DMS 273 treated with DMSO at 0.1 percent for 48 hours (cell line): ENCODE results near the gene TPD52L1.

ENCODE experiments used
- DNase-seq: peaks from one replicate; lab custom pipeline; 2025; lab: John Stamatoyannopoulos, UW

The TPD52L1 gene

GRCh38 chr6:125175466-125176048, 22.0 kb downstream of the TPD52L1 start:
- DNase-seq, result no peak

GRCh38 chr6:125182237-125183008, 28.9 kb downstream of the TPD52L1 start:
- no peak for DNase-seq

DNA sequence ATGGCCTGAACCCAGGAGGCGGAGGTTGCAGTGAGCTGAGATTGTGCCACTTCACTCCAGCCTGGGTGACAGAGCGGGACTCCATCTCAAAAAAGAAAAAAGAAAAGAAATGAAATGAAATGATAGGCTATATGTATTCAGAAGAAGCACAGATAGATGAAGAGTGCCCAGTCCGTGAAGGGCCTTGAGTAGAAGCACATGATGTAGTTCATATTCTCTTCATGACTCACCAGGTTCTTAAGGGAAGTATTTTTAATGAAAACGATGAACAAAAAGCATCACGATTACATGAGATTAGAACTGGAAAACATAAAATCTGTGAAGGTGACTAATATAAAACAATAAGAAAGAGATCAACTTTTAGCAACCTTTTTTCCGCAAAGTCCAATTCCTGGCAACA, 29.8 kb downstream of the TPD52L1 start:
- no peak for DNase-seq

DNA sequence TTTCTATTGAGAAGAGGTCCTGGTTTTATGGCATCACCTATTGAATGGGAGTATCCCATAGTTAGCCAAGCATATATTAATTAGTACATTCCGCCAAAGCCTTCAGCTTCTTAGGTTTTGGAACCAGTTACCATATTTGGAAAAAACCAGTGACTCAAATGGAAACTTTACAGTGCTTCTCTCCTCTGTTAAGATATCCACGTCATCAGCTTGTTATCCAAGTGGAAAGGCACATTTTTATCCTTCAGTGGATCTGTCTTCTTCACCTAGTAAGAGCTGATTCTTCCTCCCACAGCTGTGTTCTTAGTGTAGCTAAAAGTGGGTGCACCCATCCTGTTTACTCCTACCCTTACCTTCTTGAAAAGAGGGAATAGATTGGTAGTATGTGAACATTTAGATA, 34.5 kb downstream of the TPD52L1 start:
- no peak for DNase-seq

GRCh38 chr6:125188594-125189203, 35.1 kb downstream of the TPD52L1 start:
- no peak for DNase-seq

- no peak for DNase-seq
These were observed 35.9 kb downstream of the TPD52L1 start for GRCh38 chr6:125189494-125189893.

DNA sequence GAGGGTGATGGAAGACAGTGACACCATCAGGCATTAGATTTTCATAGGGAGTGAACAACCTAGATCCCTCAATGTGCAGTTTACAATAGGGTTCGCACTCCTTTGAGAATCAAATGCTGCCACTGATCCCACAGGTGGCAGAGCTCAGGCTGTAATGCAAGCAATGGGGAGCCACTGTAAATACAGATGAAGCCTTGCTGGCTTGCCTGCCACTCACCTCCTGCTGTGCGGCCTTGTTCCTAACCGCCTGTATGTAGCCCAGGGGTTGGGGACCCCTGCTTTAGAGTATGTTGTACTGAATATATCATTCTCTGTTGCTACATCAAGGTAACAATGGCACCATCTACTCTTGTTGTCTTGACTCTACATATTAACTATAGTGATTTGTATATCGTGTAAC, 37.1 kb downstream of the TPD52L1 start:
- no peak for DNase-seq

DNA sequence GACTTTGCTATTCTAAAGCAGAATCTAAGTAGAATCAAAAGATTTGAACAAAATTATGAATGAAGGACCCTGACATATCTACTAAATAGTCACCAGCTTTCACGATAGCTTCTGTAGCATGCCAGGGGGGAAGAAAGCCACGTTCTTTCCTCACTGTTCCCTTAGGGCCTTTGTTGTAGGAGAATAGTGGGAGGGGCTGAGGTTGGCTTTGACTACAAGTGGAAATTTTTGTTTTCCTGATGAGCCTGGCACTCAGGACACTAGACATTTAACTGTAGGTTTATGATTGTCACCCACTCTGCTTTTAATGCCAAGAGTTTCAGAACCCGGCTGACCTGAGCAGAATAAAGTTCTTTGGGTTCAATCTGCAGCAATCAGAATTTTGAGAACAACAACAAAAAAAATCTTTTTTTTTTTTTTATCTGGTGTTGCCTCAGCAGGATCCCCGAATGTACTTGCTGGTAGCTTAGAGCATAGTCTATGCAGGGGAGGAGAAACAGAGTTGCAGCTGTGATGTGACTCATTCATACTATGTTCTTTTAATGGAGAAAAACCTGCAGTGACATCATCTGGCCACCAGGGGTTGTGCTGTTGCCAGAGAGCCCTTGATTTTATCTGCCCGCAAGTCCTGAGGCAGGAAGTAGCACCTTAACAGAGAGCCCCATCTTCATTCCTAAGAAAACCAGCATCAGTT, 38.5 kb downstream of the TPD52L1 start:
- peak; percentile 14 for DNase-seq

- DNase-seq, result no peak
These were observed 39.0 kb downstream of the TPD52L1 start for GRCh38 chr6:125192610-125192930.

- DNase-seq, result no peak
These were observed 39.6 kb downstream of the TPD52L1 start for GRCh38 chr6:125193208-125193607.

GRCh38 chr6:125194941-125195340, 41.4 kb downstream of the TPD52L1 start:
- no peak for DNase-seq

DNA sequence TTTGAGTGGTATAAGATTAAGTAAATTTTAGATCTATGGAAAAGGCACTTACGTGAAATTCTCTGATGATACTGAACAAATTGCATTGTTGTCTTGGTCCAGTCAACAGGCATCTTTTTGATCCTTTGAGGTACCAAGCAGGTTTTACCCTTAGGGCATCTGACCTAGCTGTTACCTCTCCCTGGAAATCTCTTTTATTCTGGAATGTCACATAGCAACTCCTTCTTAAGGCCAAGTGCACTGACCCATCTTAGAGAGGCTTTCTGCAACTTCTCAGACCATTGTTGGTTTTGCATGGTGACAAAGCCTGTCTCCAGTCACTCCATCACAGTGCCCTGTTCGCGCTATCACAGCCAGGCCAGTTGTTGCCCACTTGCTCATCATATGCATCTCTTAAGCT, 42.0 kb downstream of the TPD52L1 start:
- no peak for DNase-seq

GRCh38 chr6:125196613-125197012, 43.0 kb downstream of the TPD52L1 start:
- DNase-seq, result no peak

DNA sequence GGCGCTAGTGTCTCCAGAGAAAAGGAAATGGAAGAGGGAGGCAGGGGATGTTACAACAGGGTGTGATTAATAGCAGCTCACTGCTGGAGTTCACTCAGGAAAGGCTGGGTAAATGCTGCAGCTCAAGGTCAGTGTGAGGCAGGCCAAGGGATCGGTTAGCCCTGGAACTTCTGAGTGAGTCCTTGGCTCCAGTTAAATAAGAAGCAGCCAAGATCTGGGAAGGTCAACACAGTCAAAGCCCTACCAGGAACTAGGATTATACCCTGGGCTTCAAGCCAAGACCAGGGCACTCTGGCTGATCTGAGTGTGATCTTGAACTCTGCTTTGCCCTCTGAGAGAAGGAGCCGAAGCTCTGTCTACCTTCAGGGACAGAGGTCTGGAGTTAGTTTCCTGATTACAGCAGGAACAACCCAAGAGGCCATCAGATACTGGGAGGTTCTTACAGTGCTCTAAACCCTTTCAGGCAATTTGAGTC, 44.3 kb downstream of the TPD52L1 start:
- peak; percentile 13 for DNase-seq

- no peak for DNase-seq
These were observed 44.9 kb downstream of the TPD52L1 start for GRCh38 chr6:125198398-125198937.

DNA sequence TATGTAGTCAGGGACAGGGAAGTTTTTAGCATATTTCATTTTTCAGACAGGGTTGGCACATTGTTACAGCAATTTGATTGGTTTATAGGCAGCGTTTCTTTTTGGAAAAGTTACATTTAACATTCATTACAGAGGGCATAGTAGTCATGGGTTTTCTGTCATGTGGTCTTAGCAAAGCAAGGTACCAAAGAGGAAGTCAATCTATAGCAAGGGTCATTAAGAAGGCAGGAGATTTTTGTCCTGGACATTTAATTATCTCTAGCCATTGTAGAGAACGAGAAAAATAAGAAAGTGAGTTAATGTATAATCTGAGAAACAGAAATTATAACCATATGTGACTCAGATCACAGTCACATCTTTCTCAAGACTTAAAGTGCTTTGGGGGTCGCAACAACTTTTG, 47.4 kb downstream of the TPD52L1 start:
- no peak for DNase-seq

- DNase-seq, result peak; percentile 47
These were observed 48.6 kb downstream of the TPD52L1 start for GRCh38 chr6:125201961-125202729.

DNA sequence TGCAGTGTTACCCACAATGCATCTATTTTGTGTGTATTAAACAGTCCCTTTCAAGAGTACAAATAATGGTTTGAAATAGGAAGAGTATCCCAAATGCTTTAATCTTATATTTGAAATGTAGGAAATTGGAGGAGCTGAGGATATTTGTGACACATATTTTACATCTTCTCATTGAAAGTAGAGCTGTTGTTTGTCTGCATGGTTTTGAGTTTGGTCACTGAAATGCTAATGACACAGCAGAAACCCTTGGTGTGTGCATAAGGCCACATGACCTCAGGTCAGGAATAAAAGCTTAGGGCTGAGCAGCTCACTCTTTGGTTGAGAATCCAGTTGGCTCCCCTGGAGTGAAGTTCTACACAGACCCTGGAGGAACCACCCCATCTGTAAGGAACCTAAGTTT, 49.8 kb downstream of the TPD52L1 start:
- no peak for DNase-seq

- no peak for DNase-seq
These were observed 52.4 kb downstream of the TPD52L1 start for GRCh38 chr6:125205931-125206330.

DNA sequence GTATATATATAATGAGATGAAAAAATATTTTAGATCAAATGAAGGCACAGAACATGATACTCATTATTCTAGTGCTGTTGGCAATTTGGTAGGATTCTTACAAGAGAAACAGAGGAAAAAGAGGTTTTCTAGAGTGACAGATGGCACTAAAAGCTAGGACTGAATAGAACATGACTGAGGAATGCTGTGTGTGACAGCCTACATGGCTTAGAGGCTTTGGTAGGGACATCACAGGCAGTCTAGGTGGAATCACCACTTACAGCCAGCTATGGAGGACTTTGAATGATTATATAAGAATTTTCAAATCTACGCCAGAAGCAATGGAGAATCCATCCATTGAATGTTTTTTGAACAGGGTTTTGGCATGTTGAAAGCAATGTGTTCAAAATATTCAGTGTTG, 52.8 kb downstream of the TPD52L1 start:
- no peak for DNase-seq

DNA sequence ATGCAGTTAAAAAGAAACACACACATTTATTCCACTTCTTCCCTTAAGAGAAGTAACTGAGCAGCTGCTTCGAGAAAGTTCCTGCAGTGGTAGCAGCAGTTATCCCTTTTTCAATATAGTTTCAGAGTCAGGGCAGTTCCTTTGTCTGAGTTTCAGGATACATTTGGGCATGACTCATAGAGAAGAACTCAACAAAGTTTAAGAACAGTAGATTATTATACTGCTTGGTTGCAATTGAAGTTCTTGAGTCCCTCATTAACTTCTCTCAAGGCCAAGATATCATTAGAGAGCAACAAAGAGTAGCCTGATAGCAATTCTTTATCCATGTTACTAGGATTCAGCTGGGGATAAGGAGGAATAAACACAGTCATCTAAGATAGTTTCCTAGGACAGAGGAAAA, 54.4 kb downstream of the TPD52L1 start:
- no peak for DNase-seq
